ENCODE data around the gene TUBA4B.

Gene TUBA4B

GRCh38 chr2:219218732-219219701 lies 34.0 kb upstream of the TUBA4B start, which contains the start of gene ABCB6:
Gene ABCB6 (minus strand): TSS chr2:219218958. CDS start chr2:219218673, 285 bp downstream.
- peak; percentile 99 for DNase-seq

- DNase-seq = no peak
Measured at GRCh38 chr2:219219784-219220532, 33.1 kb upstream of the TUBA4B start.

GRCh38 chr2:219220652-219221402 lies 32.2 kb upstream of the TUBA4B start:
- DNase-seq = no peak

DNA sequence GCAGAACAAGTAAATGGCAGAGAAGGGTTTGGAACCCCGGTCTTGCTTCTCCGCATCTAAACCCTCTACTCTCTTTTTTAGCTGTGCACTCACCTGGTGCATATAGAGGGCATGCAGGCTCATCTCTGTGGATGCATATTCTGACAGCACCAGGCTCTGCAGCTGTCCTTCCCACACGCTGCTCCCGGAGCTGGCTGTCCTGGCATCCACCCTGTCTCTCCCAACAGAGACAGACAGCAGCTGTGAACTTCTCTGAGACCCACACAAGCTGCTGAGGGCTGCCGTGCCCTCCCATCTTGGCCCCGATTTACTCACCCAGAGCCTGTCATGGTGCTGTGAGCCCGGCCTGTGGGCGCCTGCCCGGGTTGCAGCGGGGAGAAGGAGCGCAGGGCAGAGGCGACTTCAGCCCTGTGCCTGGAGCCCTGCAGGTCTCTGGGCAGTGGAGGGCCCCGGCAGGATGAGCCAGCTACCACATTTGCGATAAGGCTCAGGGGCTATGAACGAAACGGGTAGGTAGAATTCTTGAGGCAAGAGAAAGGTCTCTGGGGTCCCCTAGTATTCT lies 31.0 kb upstream of the TUBA4B start:
- DNase-seq = no peak

DNA sequence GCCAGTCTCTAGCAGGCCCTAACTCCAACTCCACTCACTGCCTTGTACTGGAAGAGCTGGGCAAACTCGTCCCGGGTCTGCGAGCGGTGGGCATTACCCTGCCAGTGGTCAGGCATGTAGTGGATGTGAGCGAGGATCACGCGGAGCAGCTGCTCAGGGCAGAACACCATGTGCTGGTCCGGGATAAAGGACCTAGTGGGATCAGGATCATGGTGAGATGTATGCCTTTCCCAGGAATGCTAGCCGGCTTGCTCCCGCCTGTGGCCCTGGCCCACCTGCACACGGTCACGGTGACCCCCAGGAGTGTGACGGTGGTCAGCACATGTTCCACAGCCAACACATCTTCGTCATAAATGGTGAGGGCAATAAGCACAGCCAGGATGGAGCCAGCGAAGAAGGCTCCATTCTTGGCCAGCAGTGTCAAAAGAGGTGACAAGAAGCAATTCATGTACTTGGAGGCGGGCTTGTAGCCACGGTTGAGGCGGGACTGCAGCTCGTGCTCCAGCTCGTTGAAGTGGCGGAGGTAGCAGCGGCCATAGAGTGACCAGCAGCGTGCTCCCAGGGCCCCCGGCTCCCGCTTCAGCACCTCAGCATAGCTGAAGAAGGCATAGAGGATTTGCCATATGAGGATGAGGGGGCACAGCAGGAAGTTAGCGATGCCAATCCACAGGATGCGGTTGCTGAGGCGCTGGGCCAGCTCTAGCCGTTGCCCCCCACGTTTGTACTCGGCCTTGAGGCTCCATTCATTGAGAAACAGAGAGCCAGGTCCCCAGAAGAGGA lies 29.0 kb upstream of the TUBA4B start:
- DNase-seq = no peak

GRCh38 chr2:219225350-219225749 lies 27.7 kb upstream of the TUBA4B start:
- DNase-seq = no peak

GRCh38 chr2:219228041-219228910 lies 24.8 kb upstream of the TUBA4B start:
- no peak for DNase-seq

GRCh38 chr2:219228911-219229304 lies 24.1 kb upstream of the TUBA4B start:
- DNase-seq = no peak

DNA sequence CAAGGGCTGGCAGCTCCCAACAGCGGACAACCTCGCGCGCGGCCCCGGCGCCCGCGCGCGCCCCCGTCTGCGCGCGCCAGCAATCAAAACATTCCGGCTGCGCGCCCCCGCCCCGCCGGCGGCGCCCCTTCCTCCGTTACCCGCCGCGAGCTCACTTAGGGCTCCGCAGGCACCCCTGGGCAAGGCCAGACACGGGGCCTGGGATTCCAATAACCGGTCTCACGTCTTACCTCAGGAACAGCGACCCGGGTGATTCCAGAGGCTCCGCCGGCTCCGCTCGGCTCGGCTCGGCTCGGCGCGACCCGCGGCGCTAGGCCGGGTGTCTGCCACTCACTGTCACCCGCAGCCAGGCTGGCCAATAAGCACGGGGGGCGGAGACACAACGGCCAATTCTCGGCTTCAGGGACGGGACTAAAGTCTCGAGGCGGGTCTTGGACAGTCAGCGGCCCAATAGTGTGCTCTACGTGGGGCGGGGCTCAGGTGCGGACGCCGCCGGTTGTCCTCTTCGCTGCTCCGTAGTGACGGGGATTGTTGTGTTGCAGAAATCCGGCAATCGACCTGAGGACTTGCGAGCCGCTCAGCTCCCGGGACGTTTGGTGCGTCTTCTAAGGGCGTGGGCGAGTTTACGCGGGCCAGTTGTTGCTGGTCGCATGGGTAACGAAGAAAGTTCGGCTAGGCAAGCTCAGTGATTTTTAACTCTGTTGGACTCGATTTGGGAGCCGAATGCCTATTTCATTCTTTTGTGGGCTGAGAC lies 23.6 kb upstream of the TUBA4B start, which contains the start of the genes ANKZF1 and ATG9A:
TSS of gene ANKZF1 (plus strand) at position 502 of the 754 bp plus-strand sequence. CDS start 452 bp downstream, outside the sequence.
TSS of gene ATG9A (minus strand) at position 332 of the 754 bp plus-strand sequence. CDS start 1,612 bp downstream, outside the sequence.
- DNase-seq = peak; percentile 99

GRCh38 chr2:219230059-219230540 lies 22.9 kb upstream of the TUBA4B start:
- no peak for DNase-seq

DNA sequence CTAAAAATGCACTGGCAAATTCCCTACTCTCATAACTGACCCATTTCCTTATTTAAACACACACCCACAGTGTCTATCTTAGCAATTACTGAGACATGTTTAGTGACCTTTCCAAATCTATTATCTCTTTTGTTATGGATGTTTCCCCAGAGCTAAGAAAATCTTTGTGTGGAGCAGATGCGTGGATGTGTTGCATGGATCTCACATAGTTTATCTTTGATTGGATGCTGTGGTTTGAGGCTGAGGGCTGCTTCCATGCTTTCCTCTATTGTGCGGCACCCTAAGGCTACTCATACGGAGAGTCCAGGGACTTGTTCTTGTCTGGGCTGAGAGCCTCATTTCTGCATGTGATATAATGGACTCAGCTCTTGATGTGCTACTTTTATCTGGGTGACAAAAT lies 18.7 kb upstream of the TUBA4B start:
- DNase-seq = no peak

GRCh38 chr2:219243291-219243761 lies 9.7 kb upstream of the TUBA4B start:
- DNase-seq = peak; percentile 51

DNA sequence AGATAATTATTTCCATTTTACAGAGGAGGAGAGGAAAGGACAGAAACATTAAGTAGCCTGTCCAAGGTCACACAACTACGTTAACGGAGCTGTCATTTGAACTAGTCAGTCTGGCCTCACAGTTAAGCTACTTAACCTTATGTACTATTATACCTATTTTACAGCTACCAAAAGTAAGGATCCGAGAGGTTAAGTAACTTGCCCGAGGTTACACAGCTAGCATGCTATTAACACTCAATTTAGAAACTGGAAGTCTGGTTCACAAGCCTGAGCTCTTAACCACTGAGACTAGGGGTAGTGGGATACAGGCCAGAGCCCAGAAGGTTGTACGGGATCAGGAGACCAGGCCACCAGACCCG lies 8.3 kb upstream of the TUBA4B start:
- no peak for DNase-seq

DNA sequence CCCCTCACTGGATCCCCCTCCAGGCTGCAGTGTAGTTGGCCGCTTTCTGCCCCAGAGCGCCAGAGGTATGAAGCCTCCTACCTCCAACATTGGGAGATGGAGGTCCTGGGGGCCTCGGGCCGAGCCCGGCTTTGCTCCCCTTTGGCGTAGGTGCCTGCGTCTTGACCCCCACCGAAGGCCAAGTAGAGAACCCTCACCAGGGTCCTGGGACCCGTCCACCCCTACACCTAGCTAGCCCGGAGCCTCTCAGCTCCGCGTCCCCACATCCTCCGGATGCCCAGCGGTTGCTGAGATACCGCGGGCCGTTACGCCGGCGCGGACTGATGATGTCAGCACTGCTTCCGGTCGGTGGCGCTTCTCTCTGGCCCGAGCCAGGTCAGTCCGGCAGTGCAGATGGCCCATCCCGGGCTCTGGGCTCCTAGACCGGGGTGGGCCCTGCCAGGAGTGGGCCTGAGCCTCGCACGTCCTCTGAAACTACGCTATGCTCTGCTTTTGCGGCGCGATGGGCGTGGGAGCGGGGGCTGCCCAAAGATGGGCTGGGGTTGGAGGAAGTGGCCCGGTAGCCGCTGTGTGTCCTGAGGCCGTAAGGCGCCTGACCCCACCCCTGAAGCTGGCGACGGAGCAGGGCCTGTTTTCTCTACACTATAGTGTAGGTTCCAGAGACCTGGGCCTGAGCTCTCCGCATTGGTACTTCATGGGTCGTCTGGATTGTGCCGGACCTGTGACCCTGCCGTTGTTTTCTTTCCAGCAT lies 7.7 kb upstream of the TUBA4B start, which contains the start of the genes GLB1L and STK16:
TSS of gene GLB1L (minus strand) at position 297 of the 751 bp plus-strand sequence. CDS start 1,871 bp downstream, outside the sequence.
TSS of gene STK16 (plus strand) at position 332 of the 751 bp plus-strand sequence. CDS start 521 bp downstream, outside the sequence.
- peak; percentile 95 for DNase-seq

- DNase-seq = no peak
Measured at GRCh38 chr2:219245899-219246230, 7.2 kb upstream of the TUBA4B start.

GRCh38 chr2:219246559-219246958 lies 6.5 kb upstream of the TUBA4B start:
- no peak for DNase-seq

- DNase-seq = no peak
Measured at GRCh38 chr2:219247678-219248642, 5.1 kb upstream of the TUBA4B start.

All from right hindlimb (tissue), 1 donor.